ENCODE results near the gene ENDOV.

ENDOV gene

GRCh38 chr17:80380555-80381002, 34.4 kb upstream of the ENDOV start:
- TF ChIP-seq CTCF (IDR thresholded peaks at IDR 0.05; ENCODE audit: control insufficient read depth, insufficient read depth, low read depth, low read length, missing control alignments), result no peak
- H3K4me3 ChIP-seq (ENCODE audit: control insufficient read depth, low read depth, low read length), result no peak overlapping the region
- no peak for DNase-seq (ENCODE audit: low read depth)

- H3K4me3 ChIP-seq (ENCODE audit: control insufficient read depth, low read depth, low read length), result no peak overlapping the region
- TF ChIP-seq CTCF (IDR thresholded peaks at IDR 0.05; ENCODE audit: control insufficient read depth, insufficient read depth, low read depth, low read length, missing control alignments), result no peak
- no peak for DNase-seq (ENCODE audit: low read depth)
These were observed 33.5 kb upstream of the ENDOV start for GRCh38 chr17:80381416-80381923.

- no peak overlapping the region for H3K4me3 ChIP-seq (ENCODE audit: control insufficient read depth, low read depth, low read length)
- no peak for DNase-seq (ENCODE audit: low read depth)
- no peak for TF ChIP-seq CTCF (IDR thresholded peaks at IDR 0.05; ENCODE audit: control insufficient read depth, insufficient read depth, low read depth, low read length, missing control alignments)
These were observed 32.5 kb upstream of the ENDOV start for GRCh38 chr17:80382446-80382845.

GRCh38 chr17:80382956-80383355, 32.0 kb upstream of the ENDOV start:
- TF ChIP-seq CTCF (IDR thresholded peaks at IDR 0.05; ENCODE audit: control insufficient read depth, insufficient read depth, low read depth, low read length, missing control alignments), result no peak
- no peak overlapping the region for H3K4me3 ChIP-seq (ENCODE audit: control insufficient read depth, low read depth, low read length)
- no peak for DNase-seq (ENCODE audit: low read depth)

- no peak for TF ChIP-seq CTCF (IDR thresholded peaks at IDR 0.05; ENCODE audit: control insufficient read depth, insufficient read depth, low read depth, low read length, missing control alignments)
- no peak for DNase-seq (ENCODE audit: low read depth)
- no peak overlapping the region for H3K4me3 ChIP-seq (ENCODE audit: control insufficient read depth, low read depth, low read length)
These were observed 30.6 kb upstream of the ENDOV start for GRCh38 chr17:80384078-80384960.

- no peak overlapping the region for H3K4me3 ChIP-seq (ENCODE audit: control insufficient read depth, low read depth, low read length)
- no peak for TF ChIP-seq CTCF (IDR thresholded peaks at IDR 0.05; ENCODE audit: control insufficient read depth, insufficient read depth, low read depth, low read length, missing control alignments)
- DNase-seq (ENCODE audit: low read depth), result no peak
These were observed 29.9 kb upstream of the ENDOV start for GRCh38 chr17:80385046-80385445.

Data from AG09309 (cell line).